ENCODE measurements around the gene HAPSTR1. TPM values are rescaled to one million over a fixed set of nuclear protein-coding genes. Genes with fewer than 3 reads are reported as not detected.

HAPSTR1 gene
- total RNA-seq, 1 experiment from 2014 or later, result 88.9 TPM

- TF ChIP-seq CTCF (IDR thresholded peaks at IDR 0.05; ENCODE audit: unreplicated experiment), result peak; percentile 36
- H3K27me3 Mint-ChIP-seq (ENCODE audit: insufficient read depth, unreplicated experiment), result no peaks in the 10 kb centered on the region
- peak; percentile 23 for DNase-seq (ENCODE audit: unreplicated experiment)
- no TSS peak for BruUV-seq (replicated peaks)
- CTCF ChIA-PET, result interaction anchor here (0.6 to 1.6 kb wide), 5 partner anchors 9 to 95 kb away, joined by 3 to 7 read pairs (median 3); no protein-coding TSS in a partner anchor
- intact Hi-C loops (cut with micrococcal nuclease), result no loop called here
- H3K4me3 Mint-ChIP-seq (ENCODE audit: unreplicated experiment), result no peak overlapping the region
- no peak overlapping the region for H3K27ac Mint-ChIP-seq (ENCODE audit: low read depth, unreplicated experiment)
- H3K4me1 Mint-ChIP-seq (ENCODE audit: insufficient read depth, unreplicated experiment), result peaks cover 15% of the 10 kb centered on the region
- no peaks in the 10 kb centered on the region for H3K9me3 Mint-ChIP-seq (ENCODE audit: unreplicated experiment)
- no peaks in the 10 kb centered on the region for H3K36me3 Mint-ChIP-seq (ENCODE audit: insufficient read depth, unreplicated experiment)
- POLR2A ChIA-PET, result interaction anchor here (0.9 kb wide), 1 partner anchor 18 kb away, joined by 3 read pairs; no protein-coding TSS in a partner anchor
These were observed 41.2 kb upstream of the HAPSTR1 start for GRCh38 chr16:9050102-9050830.

- TF ChIP-seq CTCF (IDR thresholded peaks at IDR 0.05; ENCODE audit: unreplicated experiment), result no peak
- peaks cover 4% of the 10 kb centered on the region for H3K4me1 Mint-ChIP-seq (ENCODE audit: insufficient read depth, unreplicated experiment)
- ChIA-PET POLR2A (no interaction called here), CTCF (interaction anchor here (1.6 to 2.5 kb wide), 2 partner anchors 20 to 44 kb away, joined by 5 to 8 read pairs; no protein-coding TSS in a partner anchor)
- intact Hi-C loops (cut with micrococcal nuclease), result no loop called here
- H3K27ac Mint-ChIP-seq (ENCODE audit: low read depth, unreplicated experiment), result no peak overlapping the region
- no TSS peak for BruUV-seq (replicated peaks)
- H3K27me3 Mint-ChIP-seq (ENCODE audit: insufficient read depth, unreplicated experiment), result no peaks in the 10 kb centered on the region
- no peak overlapping the region for H3K4me3 Mint-ChIP-seq (ENCODE audit: unreplicated experiment)
- no peaks in the 10 kb centered on the region for H3K36me3 Mint-ChIP-seq (ENCODE audit: insufficient read depth, unreplicated experiment)
- DNase-seq (ENCODE audit: unreplicated experiment), result peak; percentile 63
- H3K9me3 Mint-ChIP-seq (ENCODE audit: unreplicated experiment), result no peaks in the 10 kb centered on the region
These were observed 38.3 kb upstream of the HAPSTR1 start for GRCh38 chr16:9053006-9053601.

- no peak for DNase-seq (ENCODE audit: unreplicated experiment)
- Mint-ChIP-seq H3K4me1 (ENCODE audit: insufficient read depth, unreplicated experiment) (no peaks in the 10 kb centered on the region), H3K27me3 (ENCODE audit: insufficient read depth, unreplicated experiment) (no peaks in the 10 kb centered on the region), H3K9me3 (ENCODE audit: unreplicated experiment) (no peaks in the 10 kb centered on the region), H3K36me3 (ENCODE audit: insufficient read depth, unreplicated experiment) (no peaks in the 10 kb centered on the region), H3K4me3 (ENCODE audit: unreplicated experiment) (no peak overlapping the region), H3K27ac (ENCODE audit: low read depth, unreplicated experiment) (no peak overlapping the region)
- POLR2A ChIA-PET, result interaction anchor here (0.9 kb wide), 1 partner anchor 37 kb away, joined by 3 read pairs; the partner anchor contains the start of gene HAPSTR1
- CTCF ChIA-PET, result interaction anchor here (0.5 to 0.6 kb wide), 2 partner anchors 46 to 264 kb away, joined by 3 to 7 read pairs; no protein-coding TSS in a partner anchor
- BruUV-seq (replicated peaks), result no TSS peak
- TF ChIP-seq CTCF (IDR thresholded peaks at IDR 0.05; ENCODE audit: unreplicated experiment), result no peak
- intact Hi-C loops (cut with micrococcal nuclease), result no loop called here
These were observed 37.0 kb upstream of the HAPSTR1 start for GRCh38 chr16:9054460-9054859.

- H3K27ac Mint-ChIP-seq (ENCODE audit: low read depth, unreplicated experiment), result no peak overlapping the region
- ChIA-PET POLR2A (interaction anchor here (0.7 kb wide), 1 partner anchor 24 kb away, joined by 3 read pairs; no protein-coding TSS in a partner anchor), CTCF (interaction anchor here (0.6 kb wide), 1 partner anchor 84 kb away, joined by 6 read pairs; no protein-coding TSS in a partner anchor)
- no peak overlapping the region for H3K4me3 Mint-ChIP-seq (ENCODE audit: unreplicated experiment)
- no peaks in the 10 kb centered on the region for H3K9me3 Mint-ChIP-seq (ENCODE audit: unreplicated experiment)
- intact Hi-C loops (cut with micrococcal nuclease), result no loop called here
- H3K4me1 Mint-ChIP-seq (ENCODE audit: insufficient read depth, unreplicated experiment), result no peaks in the 10 kb centered on the region
- no peak for TF ChIP-seq CTCF (IDR thresholded peaks at IDR 0.05; ENCODE audit: unreplicated experiment)
- H3K27me3 Mint-ChIP-seq (ENCODE audit: insufficient read depth, unreplicated experiment), result no peaks in the 10 kb centered on the region
- H3K36me3 Mint-ChIP-seq (ENCODE audit: insufficient read depth, unreplicated experiment), result no peaks in the 10 kb centered on the region
- BruUV-seq (replicated peaks), result no TSS peak
- no peak for DNase-seq (ENCODE audit: unreplicated experiment)
These were observed 36.3 kb upstream of the HAPSTR1 start for GRCh38 chr16:9055115-9055514.
